NCI-H1694 treated with DMSO at 0.1 percent for 48 hours (cell line): Measurements from ENCODE around the gene NR1H2.
A peak's percentile ranks its signal among the peaks of the same experiment; 100 is the strongest.

ENCODE experiments used
- DNase-seq: peaks from one replicate; lab custom pipeline; 2025; lab: John Stamatoyannopoulos, UW

Gene NR1H2

DNA sequence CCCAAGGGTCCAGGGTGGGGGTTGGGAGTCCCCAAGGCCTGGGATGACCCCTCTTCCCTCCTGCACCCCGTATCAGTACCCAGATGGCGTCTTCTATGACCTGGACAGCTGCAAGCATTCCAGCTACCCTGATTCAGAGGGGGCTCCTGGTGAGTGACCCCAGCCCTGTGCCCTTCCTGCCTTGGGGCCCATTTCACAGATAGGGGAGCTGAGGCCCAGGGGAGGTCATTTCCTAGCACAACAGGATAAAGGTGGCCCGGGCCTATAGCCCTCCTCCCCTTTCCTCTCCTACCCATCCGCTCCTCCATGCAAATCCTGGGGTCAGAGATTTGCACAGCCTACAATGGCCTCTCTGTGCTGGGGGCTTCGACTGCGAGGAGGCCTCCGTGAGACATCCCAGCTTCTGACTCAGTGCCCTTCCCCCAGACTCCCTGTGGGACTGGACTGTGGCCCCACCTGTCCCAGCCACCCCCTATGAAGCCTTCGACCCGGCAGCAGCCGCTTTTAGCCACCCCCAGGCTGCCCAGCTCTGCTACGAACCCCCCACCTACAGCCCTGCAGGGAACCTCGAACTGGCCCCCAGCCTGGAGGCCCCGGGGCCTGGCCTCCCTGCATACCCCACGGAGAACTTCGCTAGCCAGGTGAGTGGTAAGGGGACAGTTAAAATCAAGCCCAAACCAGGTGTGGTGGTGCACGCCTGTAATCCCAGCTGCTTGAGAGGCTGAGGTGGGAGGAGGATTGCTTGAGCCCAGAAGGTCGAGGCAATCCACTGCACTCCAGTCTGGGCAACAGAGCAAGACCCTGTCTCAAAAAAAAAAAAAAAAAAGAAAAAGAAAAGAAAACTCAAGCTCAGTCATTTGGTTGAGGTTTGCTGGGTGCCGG lies 46.4 kb downstream of the NR1H2 start:
- DNase-seq = no peak

- DNase-seq = no peak
Observed at GRCh38 chr19:50423279-50424113, 47.2 kb downstream of the NR1H2 start.

DNA sequence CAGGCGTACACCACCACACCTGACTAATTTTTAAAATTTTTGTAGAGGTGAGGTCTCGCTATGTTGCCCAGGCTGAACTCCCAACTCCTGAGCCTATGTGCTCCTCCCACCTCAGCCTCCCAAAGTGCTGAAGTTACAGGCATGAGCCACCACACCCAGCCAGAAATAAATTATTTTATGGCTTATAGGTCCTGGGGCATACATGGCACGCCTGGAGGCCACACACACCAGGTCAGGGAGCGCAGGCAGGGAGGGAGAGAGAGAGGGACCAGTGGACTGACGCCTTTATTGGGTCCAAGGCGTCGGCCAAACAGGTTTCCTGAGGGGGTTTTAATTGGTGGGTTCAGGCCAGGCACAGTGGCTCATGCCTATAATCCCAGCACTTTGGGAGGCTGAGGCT lies 49.3 kb downstream of the NR1H2 start:
- no peak for DNase-seq

- no peak for DNase-seq
Observed at GRCh38 chr19:50427318-50427925, 51.2 kb downstream of the NR1H2 start.

DNA sequence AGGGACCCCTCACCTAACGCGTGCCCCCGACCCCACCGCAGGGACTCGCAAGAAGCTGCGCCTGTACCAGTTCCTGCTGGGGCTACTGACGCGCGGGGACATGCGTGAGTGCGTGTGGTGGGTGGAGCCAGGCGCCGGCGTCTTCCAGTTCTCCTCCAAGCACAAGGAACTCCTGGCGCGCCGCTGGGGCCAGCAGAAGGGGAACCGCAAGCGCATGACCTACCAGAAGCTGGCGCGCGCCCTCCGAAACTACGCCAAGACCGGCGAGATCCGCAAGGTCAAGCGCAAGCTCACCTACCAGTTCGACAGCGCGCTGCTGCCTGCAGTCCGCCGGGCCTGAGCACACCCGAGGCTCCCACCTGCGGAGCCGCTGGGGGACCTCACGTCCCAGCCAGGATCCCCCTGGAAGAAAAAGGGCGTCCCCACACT lies 51.8 kb downstream of the NR1H2 start:
- DNase-seq = no peak

DNA sequence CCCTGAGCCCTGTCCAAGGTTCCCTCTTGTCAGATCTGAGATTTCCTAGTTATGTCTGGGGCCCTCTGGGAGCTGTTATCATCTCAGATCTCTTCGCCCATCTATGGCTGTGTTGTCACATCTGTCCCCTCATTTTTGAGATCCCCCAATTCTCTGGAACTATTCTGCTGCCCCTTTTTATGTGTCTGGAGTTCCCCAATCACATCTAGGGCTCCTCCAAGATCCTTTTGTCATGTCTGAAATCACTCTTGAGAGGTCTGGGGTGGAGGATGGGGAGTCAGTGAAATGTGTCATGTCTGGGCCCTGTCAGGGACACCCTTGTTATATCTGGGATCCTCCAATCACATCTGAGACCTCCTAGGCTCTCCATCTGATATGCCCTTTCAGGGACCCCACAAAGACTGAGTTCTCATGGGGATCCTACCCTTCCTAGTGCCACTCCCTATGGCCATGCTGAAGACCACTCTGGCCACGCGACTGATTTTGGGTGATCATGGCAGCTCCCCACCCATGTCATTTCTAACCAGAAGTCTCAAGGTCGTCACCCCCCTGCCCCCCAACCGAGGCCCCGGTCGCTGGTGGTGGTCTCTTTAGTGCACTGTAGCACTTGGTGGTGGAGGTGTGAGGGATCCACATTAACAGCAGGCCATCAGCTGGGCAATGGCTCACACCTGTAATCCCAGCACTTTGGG lies 52.7 kb downstream of the NR1H2 start:
- DNase-seq = no peak

DNA sequence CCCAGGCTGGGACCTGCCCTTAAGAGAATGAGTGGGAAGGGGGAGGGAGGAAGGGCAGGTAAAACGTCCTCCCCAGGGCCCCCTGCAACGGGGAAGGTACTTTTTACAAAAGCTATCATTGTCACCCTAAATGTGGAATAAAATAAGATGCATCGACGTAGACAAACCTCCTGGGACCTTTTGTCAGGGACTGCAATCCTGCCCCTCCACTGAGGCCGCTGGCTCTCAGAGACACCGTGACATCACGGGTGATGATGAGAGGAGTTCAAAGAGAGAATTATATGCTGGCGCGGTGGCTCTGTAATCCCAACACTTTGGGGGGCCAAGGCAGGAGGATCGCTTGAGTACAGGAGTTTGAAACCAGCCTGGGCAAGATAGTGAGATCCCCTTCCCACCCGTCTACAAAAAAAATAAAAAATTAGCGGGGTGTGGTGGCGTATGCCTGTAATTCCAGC lies 54.7 kb downstream of the NR1H2 start:
- DNase-seq = no peak

- DNase-seq = peak; percentile 46
Observed at GRCh38 chr19:50431343-50432220, 55.3 kb downstream of the NR1H2 start.

GRCh38 chr19:50432221-50433028 lies 56.2 kb downstream of the NR1H2 start, which contains the start of gene MYBPC2:
MYBPC2 (plus strand) TSS chr19:50432892; CDS start chr19:50432954, 62 bp downstream.
- DNase-seq = no peak
